Measurements from ENCODE around the gene ZNF143.

The ZNF143 gene

DNA sequence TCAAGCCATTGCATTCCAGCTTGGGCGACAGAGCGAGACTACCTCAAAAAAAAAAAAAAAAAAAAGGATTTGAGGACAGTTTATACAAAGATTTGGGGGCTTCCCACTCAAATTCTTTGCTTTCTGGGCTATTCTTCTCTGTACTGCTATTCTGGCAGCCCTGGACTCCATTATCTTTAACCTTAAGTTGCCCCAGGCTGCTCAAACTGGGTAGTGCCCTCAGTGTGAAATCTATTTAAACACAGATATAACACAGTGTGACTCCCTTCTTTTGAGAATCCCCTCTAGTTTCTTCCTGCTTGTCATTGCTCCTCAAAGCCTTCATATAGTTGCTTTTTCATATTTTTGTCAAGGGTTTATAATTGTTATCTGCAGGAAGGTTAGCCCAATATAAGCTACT lies 63.2 kb downstream of the ZNF143 start:
- TF ChIP-seq, protein P1, sequence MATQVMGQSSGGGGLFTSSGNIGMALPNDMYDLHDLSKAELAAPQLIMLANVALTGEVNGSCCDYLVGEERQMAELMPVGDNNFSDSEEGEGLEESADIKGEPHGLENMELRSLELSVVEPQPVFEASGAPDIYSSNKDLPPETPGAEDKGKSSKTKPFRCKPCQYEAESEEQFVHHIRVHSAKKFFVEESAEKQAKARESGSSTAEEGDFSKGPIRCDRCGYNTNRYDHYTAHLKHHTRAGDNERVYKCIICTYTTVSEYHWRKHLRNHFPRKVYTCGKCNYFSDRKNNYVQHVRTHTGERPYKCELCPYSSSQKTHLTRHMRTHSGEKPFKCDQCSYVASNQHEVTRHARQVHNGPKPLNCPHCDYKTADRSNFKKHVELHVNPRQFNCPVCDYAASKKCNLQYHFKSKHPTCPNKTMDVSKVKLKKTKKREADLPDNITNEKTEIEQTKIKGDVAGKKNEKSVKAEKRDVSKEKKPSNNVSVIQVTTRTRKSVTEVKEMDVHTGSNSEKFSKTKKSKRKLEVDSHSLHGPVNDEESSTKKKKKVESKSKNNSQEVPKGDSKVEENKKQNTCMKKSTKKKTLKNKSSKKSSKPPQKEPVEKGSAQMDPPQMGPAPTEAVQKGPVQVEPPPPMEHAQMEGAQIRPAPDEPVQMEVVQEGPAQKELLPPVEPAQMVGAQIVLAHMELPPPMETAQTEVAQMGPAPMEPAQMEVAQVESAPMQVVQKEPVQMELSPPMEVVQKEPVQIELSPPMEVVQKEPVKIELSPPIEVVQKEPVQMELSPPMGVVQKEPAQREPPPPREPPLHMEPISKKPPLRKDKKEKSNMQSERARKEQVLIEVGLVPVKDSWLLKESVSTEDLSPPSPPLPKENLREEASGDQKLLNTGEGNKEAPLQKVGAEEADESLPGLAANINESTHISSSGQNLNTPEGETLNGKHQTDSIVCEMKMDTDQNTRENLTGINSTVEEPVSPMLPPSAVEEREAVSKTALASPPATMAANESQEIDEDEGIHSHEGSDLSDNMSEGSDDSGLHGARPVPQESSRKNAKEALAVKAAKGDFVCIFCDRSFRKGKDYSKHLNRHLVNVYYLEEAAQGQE (IDR thresholded peaks at IDR 0.05; ENCODE audit: insufficient replicate concordance, low read depth) = no peak
- TF ChIP-seq, protein P2, sequence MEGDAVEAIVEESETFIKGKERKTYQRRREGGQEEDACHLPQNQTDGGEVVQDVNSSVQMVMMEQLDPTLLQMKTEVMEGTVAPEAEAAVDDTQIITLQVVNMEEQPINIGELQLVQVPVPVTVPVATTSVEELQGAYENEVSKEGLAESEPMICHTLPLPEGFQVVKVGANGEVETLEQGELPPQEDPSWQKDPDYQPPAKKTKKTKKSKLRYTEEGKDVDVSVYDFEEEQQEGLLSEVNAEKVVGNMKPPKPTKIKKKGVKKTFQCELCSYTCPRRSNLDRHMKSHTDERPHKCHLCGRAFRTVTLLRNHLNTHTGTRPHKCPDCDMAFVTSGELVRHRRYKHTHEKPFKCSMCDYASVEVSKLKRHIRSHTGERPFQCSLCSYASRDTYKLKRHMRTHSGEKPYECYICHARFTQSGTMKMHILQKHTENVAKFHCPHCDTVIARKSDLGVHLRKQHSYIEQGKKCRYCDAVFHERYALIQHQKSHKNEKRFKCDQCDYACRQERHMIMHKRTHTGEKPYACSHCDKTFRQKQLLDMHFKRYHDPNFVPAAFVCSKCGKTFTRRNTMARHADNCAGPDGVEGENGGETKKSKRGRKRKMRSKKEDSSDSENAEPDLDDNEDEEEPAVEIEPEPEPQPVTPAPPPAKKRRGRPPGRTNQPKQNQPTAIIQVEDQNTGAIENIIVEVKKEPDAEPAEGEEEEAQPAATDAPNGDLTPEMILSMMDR (IDR thresholded peaks at IDR 0.05; ENCODE audit: insufficient read depth, low read length) = no peak
- Histone ChIP-seq H3K27ac (replicated peaks) (no peak overlapping the region), H3K27me3 (ENCODE audit: insufficient read depth, poor library complexity, severe bottlenecking) (no peaks in the 10 kb centered on the region), H3K4me3 (replicated peaks; ENCODE audit: insufficient read depth, low read length) (no peak overlapping the region)
- DNase-seq (ENCODE audit: low read depth in 1 of 2, low spot score in 1 of 2) = no peak

- no peaks in the 10 kb centered on the region for H3K27me3 ChIP-seq (ENCODE audit: insufficient read depth, poor library complexity, severe bottlenecking)
- no peak overlapping the region for H3K27ac ChIP-seq (replicated peaks)
- DNase-seq (ENCODE audit: low read depth in 1 of 2, low spot score in 1 of 2) = no peak
- no peak overlapping the region for H3K4me3 ChIP-seq (replicated peaks; ENCODE audit: insufficient read depth, low read length)
- TF ChIP-seq, protein P1 (IDR thresholded peaks at IDR 0.05; ENCODE audit: insufficient replicate concordance, low read depth) = no peak
- TF ChIP-seq, protein P2 (IDR thresholded peaks at IDR 0.05; ENCODE audit: insufficient read depth, low read length) = no peak
- TF ChIP-seq SPI1 (IDR thresholded peaks at IDR 0.05; ENCODE audit: borderline replicate concordance, low read depth) (no peak), GABPA (IDR thresholded peaks at IDR 0.05; ENCODE audit: low read depth) (no peak), POLR2AphosphoS5 (IDR thresholded peaks at IDR 0.05; ENCODE audit: low read depth) (no peak)
These were observed 64.3 kb downstream of the ZNF143 start for GRCh38 chr11:9525116-9525515.

- no peak overlapping the region for H3K4me3 ChIP-seq (replicated peaks; ENCODE audit: insufficient read depth, low read length)
- H3K27ac ChIP-seq (replicated peaks) = no peak overlapping the region
- TF ChIP-seq GABPA (IDR thresholded peaks at IDR 0.05; ENCODE audit: low read depth) (no peak), SPI1 (IDR thresholded peaks at IDR 0.05; ENCODE audit: borderline replicate concordance, low read depth) (no peak), POLR2AphosphoS5 (IDR thresholded peaks at IDR 0.05; ENCODE audit: low read depth) (no peak)
- TF ChIP-seq, protein P1 (IDR thresholded peaks at IDR 0.05; ENCODE audit: insufficient replicate concordance, low read depth) = no peak
- TF ChIP-seq, protein P2 (IDR thresholded peaks at IDR 0.05; ENCODE audit: insufficient read depth, low read length) = no peak
- DNase-seq (ENCODE audit: low read depth in 1 of 2, low spot score in 1 of 2) = no peak
- no peaks in the 10 kb centered on the region for H3K27me3 ChIP-seq (ENCODE audit: insufficient read depth, poor library complexity, severe bottlenecking)
These were observed 66.8 kb downstream of the ZNF143 start for GRCh38 chr11:9527481-9528135.
